PC-3 (cell line): ENCODE data around the gene PIGT.

Source experiments
- EZH2 ChIP-seq: fragments of 300-600 bp; sonication (generic); IDR thresholded peaks from one replicate; pipeline ENCODE4 v1.6.1; 2017; ENCODE audit warnings: antibody characterized with exemption, mild to moderate bottlenecking, low read length; ENCODE audit not compliant: unreplicated experiment
- EZH2phosphoT487 ChIP-seq: fragments of 300-600 bp; sonication (generic); IDR thresholded peaks from 2 replicates; pipeline ENCODE4 v1.6.1; 2018; ENCODE audit warnings: mild to moderate bottlenecking, antibody characterized with exemption, low read length, borderline replicate concordance
- TF ChIP-seq, protein P1 (sequence below): fragments of 300-600 bp; sonication (generic); conservative IDR thresholded peaks from 2 replicates; pipeline ENCODE4 v1.5.1; 2017; ENCODE audit warnings: antibody characterized with exemption, low read depth, mild to moderate bottlenecking, low read length

DNA sequence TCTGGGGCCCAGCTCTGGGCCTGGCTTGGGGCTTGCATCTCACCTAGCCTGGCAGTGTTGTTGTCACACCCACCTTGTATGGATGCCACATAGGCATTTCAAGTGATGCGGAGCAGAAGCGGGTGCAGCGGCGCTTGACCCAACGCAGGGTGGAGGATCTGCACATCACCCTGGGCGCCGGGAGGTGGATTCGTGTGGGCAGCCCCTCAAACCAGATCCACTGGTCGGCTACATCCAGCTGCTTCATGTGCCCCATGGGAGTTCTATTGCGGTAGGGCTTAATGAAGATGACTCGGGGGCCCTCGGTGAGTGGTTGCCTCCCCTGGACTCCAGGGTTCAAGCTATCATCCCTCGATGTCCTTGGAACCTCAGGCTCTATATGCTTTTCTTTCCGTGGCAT lies 41.0 kb upstream of the PIGT start:
- TF ChIP-seq EZH2 = no peak
- TF ChIP-seq, protein P1, sequence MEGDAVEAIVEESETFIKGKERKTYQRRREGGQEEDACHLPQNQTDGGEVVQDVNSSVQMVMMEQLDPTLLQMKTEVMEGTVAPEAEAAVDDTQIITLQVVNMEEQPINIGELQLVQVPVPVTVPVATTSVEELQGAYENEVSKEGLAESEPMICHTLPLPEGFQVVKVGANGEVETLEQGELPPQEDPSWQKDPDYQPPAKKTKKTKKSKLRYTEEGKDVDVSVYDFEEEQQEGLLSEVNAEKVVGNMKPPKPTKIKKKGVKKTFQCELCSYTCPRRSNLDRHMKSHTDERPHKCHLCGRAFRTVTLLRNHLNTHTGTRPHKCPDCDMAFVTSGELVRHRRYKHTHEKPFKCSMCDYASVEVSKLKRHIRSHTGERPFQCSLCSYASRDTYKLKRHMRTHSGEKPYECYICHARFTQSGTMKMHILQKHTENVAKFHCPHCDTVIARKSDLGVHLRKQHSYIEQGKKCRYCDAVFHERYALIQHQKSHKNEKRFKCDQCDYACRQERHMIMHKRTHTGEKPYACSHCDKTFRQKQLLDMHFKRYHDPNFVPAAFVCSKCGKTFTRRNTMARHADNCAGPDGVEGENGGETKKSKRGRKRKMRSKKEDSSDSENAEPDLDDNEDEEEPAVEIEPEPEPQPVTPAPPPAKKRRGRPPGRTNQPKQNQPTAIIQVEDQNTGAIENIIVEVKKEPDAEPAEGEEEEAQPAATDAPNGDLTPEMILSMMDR = no peak
- TF ChIP-seq EZH2phosphoT487 = no peak
